Stimulated activated CD8-positive, alpha-beta memory T cell treated with anti-CD3 and anti-CD28 coated beads, Interleukin-12 subunit alpha, Interleukin-12 subunit beta, amount 100 ng/mL, for 1 hour (primary cell): ENCODE measurements around the gene NPHP3.
"Not testable (repeated sequence)": the region's sequence is repeated elsewhere in the genome, so short reads cannot be mapped to it uniquely, and the experiment has no call there.

ENCODE experiments used
- DNase-seq: peaks from one replicate; pipeline ENCODE4 v3.0.0-alpha.2; 2020; ENCODE audit warnings: low read depth

The NPHP3 gene, protein sequence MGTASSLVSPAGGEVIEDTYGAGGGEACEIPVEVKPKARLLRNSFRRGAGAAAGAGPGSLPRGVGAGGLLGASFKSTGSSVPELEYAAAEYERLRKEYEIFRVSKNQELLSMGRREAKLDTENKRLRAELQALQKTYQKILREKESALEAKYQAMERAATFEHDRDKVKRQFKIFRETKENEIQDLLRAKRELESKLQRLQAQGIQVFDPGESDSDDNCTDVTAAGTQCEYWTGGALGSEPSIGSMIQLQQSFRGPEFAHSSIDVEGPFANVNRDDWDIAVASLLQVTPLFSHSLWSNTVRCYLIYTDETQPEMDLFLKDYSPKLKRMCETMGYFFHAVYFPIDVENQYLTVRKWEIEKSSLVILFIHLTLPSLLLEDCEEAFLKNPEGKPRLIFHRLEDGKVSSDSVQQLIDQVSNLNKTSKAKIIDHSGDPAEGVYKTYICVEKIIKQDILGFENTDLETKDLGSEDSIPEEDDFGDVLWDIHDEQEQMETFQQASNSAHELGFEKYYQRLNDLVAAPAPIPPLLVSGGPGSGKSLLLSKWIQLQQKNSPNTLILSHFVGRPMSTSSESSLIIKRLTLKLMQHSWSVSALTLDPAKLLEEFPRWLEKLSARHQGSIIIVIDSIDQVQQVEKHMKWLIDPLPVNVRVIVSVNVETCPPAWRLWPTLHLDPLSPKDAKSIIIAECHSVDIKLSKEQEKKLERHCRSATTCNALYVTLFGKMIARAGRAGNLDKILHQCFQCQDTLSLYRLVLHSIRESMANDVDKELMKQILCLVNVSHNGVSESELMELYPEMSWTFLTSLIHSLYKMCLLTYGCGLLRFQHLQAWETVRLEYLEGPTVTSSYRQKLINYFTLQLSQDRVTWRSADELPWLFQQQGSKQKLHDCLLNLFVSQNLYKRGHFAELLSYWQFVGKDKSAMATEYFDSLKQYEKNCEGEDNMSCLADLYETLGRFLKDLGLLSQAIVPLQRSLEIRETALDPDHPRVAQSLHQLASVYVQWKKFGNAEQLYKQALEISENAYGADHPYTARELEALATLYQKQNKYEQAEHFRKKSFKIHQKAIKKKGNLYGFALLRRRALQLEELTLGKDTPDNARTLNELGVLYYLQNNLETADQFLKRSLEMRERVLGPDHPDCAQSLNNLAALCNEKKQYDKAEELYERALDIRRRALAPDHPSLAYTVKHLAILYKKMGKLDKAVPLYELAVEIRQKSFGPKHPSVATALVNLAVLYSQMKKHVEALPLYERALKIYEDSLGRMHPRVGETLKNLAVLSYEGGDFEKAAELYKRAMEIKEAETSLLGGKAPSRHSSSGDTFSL (N-terminal part only)

DNA sequence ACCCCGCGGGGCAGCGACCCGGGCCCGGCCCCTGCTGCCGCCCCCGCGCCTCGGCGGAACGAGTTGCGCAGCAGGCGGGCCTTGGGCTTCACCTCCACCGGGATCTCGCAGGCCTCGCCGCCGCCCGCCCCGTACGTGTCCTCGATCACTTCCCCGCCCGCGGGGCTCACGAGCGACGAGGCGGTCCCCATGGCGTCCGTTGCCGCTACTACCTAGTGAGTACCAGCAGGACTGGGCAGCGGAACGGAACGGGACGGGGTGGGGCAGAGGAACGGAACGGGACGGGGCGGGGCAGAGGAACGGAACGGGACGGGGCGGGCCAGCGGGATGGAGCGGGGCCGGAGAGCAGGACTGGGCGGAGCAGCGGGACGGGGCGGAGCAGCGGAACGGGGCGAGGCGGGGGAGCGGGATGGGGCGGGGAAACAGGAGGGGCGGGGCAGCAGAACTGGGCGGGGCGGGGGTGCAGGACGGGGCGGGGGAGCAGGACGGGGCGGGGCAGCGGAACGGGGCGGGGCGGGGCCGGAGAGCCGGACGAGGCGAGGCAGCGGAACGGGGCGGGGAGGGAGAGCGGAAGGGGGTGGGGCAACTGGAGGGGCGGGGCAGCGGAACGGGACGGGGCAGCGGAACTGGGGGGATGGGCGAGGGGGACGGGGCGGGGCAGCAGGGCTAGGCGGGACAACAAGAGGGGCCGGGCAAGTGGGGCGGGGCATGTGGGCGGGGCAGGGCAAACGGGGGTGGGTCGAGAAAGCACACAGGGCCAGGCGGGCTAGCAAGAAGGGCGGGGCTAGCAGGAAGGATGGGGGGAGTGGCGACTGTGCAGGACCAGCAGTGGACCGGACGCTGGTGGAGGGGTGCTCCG is at the start of gene NPHP3:
TSS of gene NPHP3 (minus strand) at position 245 of the 859 bp plus-strand sequence. CDS start at position 191, 54 bp downstream.
- peak; percentile 94 for DNase-seq

GRCh38 chr3:132758740-132759139 is 36.5 kb upstream of the NPHP3 start:
- no peak for DNase-seq

- no peak for DNase-seq
Observed at GRCh38 chr3:132756108-132756650, 34.0 kb upstream of the NPHP3 start.

- DNase-seq, result no peak
Observed at GRCh38 chr3:132753946-132754345, 31.7 kb upstream of the NPHP3 start.

DNA sequence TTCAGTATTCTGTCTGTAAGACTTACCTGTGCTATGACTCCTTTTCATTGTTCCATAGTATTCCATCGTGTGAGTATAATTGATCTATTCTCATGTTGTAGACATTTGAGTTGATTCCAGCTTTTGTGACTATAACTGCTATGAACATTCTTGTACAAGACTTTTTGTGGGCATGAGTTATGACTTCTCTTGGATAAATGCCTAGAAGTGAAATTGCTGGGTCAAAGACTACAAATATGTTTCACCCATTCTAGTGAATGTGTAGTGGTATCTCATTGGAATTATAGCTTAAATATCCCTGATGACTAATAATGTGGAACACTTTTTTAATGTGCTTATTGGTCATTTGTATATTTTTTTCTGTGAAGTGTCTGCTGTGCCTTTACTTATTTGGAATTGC is 27.6 kb upstream of the NPHP3 start:
- no peak for DNase-seq

DNA sequence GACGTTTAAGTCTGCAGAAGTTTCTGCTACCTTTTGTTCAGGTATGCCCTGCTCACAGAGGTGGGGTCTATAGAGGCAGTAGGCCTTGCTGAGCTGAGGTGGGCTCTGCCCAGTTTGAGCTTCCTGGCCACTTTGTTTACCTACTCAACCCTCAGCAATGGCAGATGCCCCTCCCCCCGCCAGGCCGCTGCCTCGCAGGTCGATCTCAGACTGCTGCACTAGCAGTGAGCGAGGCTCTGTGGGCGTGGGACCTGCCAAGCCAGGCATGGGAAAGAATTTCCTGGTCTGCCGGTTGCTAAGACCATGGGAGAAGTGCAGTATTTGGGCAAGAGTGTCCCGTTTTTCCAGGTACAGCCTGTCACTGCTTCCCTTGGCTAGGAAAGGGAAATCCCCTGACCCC is 24.5 kb upstream of the NPHP3 start:
- DNase-seq, result not testable (repeated sequence)

- DNase-seq, result no peak
Observed at GRCh38 chr3:132738314-132738713, 16.1 kb upstream of the NPHP3 start.

- DNase-seq, result no peak
Observed at GRCh38 chr3:132735589-132735988, 13.4 kb upstream of the NPHP3 start.

- no peak for DNase-seq
Observed at GRCh38 chr3:132730891-132731580, 8.8 kb upstream of the NPHP3 start.

DNA sequence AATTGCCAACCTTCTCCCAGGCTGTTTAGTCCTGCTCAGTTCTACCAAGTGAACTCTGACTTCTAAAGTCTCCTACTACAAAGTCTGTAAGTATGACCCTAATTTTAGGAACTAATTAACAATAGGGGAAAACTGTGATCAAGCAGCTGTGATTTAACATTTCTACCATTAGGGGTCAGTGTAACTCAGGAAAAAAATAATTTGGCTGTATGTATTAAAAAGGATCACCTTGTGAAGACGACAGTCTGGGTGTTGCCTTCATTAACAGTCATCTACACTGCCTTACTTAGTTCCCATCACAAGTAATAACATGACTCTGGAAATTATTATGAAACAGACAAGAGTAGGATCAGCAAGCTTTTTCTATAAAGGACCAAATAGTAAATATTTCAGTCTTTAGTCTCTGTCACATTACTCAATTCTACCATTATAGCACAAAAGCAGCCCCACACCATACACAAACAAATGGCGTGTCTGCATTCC is 4.2 kb upstream of the NPHP3 start:
- no peak for DNase-seq

DNA sequence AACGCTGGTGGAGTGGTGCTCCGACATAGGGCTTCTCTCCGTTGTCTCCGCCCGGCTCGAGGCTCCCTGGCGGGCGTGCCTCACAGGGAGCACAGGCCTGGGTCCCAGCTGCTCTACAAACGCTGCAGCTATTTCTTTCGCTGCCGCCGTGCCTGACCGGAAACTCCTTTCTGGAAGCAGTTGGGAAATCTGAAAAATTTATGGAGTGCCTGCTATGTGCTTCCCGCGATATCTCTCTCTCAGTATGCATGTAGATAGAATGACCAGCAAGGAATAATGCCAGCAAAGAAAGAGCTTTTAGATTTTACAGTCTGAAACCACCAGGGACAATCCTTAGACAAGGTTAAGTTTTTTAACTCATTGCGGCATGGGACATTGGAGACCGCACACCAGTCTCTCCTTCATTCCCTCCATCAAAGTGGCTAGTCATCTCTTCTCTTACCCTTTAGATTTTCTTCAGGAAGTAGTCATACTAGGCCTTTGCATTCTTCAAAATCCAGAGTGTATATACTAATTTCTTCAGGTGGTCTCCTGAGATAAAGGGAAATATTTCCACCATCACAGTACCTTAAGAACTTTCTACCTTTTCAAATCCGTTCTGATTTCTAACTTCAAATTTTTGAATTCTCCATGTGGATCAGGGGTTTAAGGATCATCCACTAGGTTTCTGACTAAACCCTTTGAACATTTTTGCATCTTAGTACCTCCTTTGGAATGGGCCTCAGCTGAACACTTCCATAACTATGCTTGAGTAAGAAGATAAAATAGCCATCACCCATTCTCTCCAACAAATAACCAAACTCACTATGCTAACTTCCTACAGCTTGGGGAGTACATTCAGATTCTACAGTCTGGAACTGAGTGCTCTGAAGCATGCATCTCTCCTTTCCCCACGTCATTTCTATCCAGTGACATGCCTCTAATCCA is 1.1 kb upstream of the NPHP3 start:
- DNase-seq, result no peak

- no peak for DNase-seq
Observed at GRCh38 chr3:132721479-132722164, 587 bp downstream of the NPHP3 start.

GRCh38 chr3:132720228-132720627 is 2.0 kb downstream of the NPHP3 start:
- no peak for DNase-seq

DNA sequence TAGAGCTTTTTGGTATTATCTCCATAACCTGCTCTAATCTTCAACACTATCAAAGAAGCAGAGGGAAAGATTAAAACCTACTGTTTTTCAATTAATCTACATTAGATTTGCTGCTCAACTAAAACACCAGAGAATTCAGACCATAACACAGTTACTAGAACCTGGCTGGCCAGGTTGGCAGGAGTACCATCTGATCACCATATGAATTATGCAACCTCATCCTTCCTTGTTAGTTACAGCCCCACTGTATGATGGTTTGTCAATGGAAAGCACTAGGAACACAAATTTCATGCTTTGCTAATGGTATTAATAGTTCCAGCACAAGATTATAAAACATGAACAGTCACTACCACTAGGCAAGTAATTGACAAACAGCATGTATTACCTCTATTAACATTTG is 5.8 kb downstream of the NPHP3 start:
- no peak for DNase-seq

GRCh38 chr3:132713977-132714727 is 8.1 kb downstream of the NPHP3 start:
- DNase-seq, result no peak

GRCh38 chr3:132710311-132710710 is 11.9 kb downstream of the NPHP3 start:
- no peak for DNase-seq

GRCh38 chr3:132709761-132710160 is 12.4 kb downstream of the NPHP3 start:
- DNase-seq, result no peak

DNA sequence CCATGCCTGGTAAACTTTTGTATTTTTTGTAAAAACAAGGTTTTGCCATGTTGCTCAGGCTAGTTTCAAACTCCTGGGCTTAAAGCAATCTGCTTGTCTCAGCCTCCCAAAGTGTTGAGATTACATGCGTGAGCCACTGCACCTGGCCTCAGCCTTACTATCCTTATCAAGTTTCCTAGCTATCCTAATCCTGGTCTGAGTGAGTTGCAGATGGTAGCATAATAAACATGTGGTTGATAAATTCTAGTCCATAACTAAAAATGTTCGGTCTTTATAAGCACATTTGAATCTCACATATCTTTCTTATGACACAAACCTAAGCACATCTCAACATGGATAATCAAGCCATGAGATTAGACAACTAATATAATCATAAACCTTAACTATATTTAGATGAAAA is 18.5 kb downstream of the NPHP3 start:
- no peak for DNase-seq
